IMR-90 (cell line): ENCODE data around the gene TGOLN2. TPM values are rescaled to one million over a fixed set of nuclear protein-coding genes. Genes with fewer than 3 reads are reported as not detected.
"Not testable (repeated sequence)": the region's sequence is repeated elsewhere in the genome, so short reads cannot be mapped to it uniquely, and the experiment has no call there.

ENCODE experiments used
- ATAC-seq: fragments of 200-7000 bp; cut with Tn5 transposase; 2 replicates; pipeline ENCODE4 v1.9.1; 2020; ENCODE audit warnings: low read depth, mild to moderate bottlenecking, moderate library complexity
- BruUV-seq: library from RNA; stranded (reverse); fragments of 400-500 nt; replicated peaks from 2 replicates; lab custom pipeline; 2021; lab: Mats Ljungman, UMichigan
- CTCF ChIA-PET: fragments of 300-600 bp; formaldehyde crosslinking; extraction: SDS; loops from one replicate; lab custom pipeline; 2021; ENCODE audit warnings: antibody characterized with exemption; lab: Yijun Ruan, JAX
- POLR2A ChIA-PET: fragments of 300-600 bp; sonication (Branson Sonifier 250); formaldehyde crosslinking; loops from one replicate; lab custom pipeline; 2022; ENCODE audit warnings: antibody characterized with exemption; ENCODE audit not compliant: unreplicated experiment; lab: Charles Lee
- DNase-seq: peaks from one replicate; pipeline ENCODE4 v3.0.0; 2013
- H2AFZ ChIP-seq: replicated peaks from 2 replicates; pipeline ENCODE3; 2013; ENCODE audit warnings: low read length, mild to moderate bottlenecking; ENCODE audit not compliant: poor library complexity
- H2AK5ac ChIP-seq: 2 replicates; pipeline ENCODE4 v1.6.1; 2013; ENCODE audit warnings: low read depth, low read length, inconsistent platforms
- H2AK9ac ChIP-seq: replicated peaks from 2 replicates; pipeline ENCODE3; 2013; ENCODE audit warnings: mild to moderate bottlenecking, low read depth, low read length, moderate library complexity; ENCODE audit not compliant: poor library complexity
- H2BK120ac ChIP-seq: 2 replicates; pipeline ENCODE4 v1.6.1; 2013; ENCODE audit warnings: low read depth, low read length, inconsistent platforms
- H2BK15ac ChIP-seq: 3 replicates; pipeline ENCODE4 v1.6.1; 2013; ENCODE audit warnings: low read depth, low read length, inconsistent platforms
- H2BK20ac ChIP-seq: 2 replicates; pipeline ENCODE4 v1.6.1; 2013; ENCODE audit warnings: low read depth, mild to moderate bottlenecking, inconsistent platforms, low read length, moderate library complexity
- H2BK5ac ChIP-seq: 2 replicates; pipeline ENCODE4 v1.6.1; 2013; ENCODE audit warnings: mild to moderate bottlenecking, low read depth, low read length, inconsistent platforms; ENCODE audit not compliant: poor library complexity, severe bottlenecking
- H3K14ac ChIP-seq: replicated peaks from 2 replicates; pipeline ENCODE4 v1.6.1; 2013; ENCODE audit warnings: low read depth, low read length, inconsistent platforms
- H3K18ac ChIP-seq: 2 replicates; pipeline ENCODE4 v1.6.1; 2013; ENCODE audit warnings: low read depth, low read length, control low read depth
- H3K23ac ChIP-seq: 2 replicates; pipeline ENCODE4 v1.6.1; 2013; ENCODE audit warnings: low read depth, low read length, inconsistent platforms
- H3K27ac ChIP-seq: 2 replicates; pipeline ENCODE4 v1.5.1; 2013; ENCODE audit warnings: mild to moderate bottlenecking, control low read depth, low read length; ENCODE audit not compliant: insufficient read depth
- H3K27me3 ChIP-seq: 2 replicates; pipeline ENCODE4 v1.6.1; 2013; ENCODE audit warnings: low read length; ENCODE audit not compliant: control insufficient read depth, insufficient read depth
- H3K36me3 ChIP-seq: 2 replicates; pipeline ENCODE4 v1.6.1; 2013; ENCODE audit warnings: low read length, mixed read lengths; ENCODE audit not compliant: control insufficient read depth, insufficient read depth
- H3K4ac ChIP-seq: 2 replicates; pipeline ENCODE4 v1.6.1; 2013; ENCODE audit warnings: low read depth, low read length, inconsistent platforms
- H3K4me1 ChIP-seq: 2 replicates; pipeline ENCODE4 v1.6.1; 2013; ENCODE audit warnings: low read length, mixed read lengths; ENCODE audit not compliant: control insufficient read depth, insufficient read depth
- H3K4me2 ChIP-seq: 2 replicates; pipeline ENCODE4 v1.6.1; 2013; ENCODE audit warnings: low read depth, mild to moderate bottlenecking, control low read depth, low read length, moderate library complexity
- H3K4me3 ChIP-seq: 2 replicates; pipeline ENCODE4 v1.5.1; 2013; ENCODE audit warnings: low read depth, mild to moderate bottlenecking, control low read depth, low read length, moderate library complexity; ENCODE audit not compliant: insufficient read depth
- H3K56ac ChIP-seq: 2 replicates; pipeline ENCODE4 v1.6.1; 2013; ENCODE audit warnings: low read length, inconsistent platforms; ENCODE audit not compliant: insufficient read depth; ENCODE audit errors: extremely low read depth
- H3K79me1 ChIP-seq, 2 experiments: 2 replicates each; pipeline ENCODE4 v1.6.1; 2013; ENCODE audit warnings: low read length in 2 of 2, inconsistent platforms in 1 of 2, low read depth in 1 of 2
- H3K9ac ChIP-seq: 2 replicates; pipeline ENCODE4 v1.6.1; 2013; ENCODE audit warnings: low read depth, low read length, control low read depth
- H3K9me1 ChIP-seq: 2 replicates; pipeline ENCODE4 v1.6.1; 2013; ENCODE audit warnings: low read length, inconsistent platforms; ENCODE audit not compliant: insufficient read depth
- H3K9me3 ChIP-seq: 2 replicates; pipeline ENCODE4 v1.6.1; 2013; ENCODE audit warnings: low read length; ENCODE audit not compliant: control insufficient read depth, insufficient read depth
- H4K20me1 ChIP-seq: 2 replicates; pipeline ENCODE4 v1.6.1; 2013; ENCODE audit warnings: low read length, inconsistent platforms; ENCODE audit not compliant: insufficient read depth
- H4K5ac ChIP-seq: 2 replicates; pipeline ENCODE4 v1.6.1; 2013; ENCODE audit warnings: mild to moderate bottlenecking, low read depth, low read length, control low read depth
- H4K8ac ChIP-seq, 2 experiments: 2 replicates each; pipeline ENCODE4 v1.6.1; 2013; ENCODE audit warnings: low read depth in 2 of 2, low read length in 2 of 2, control low read depth in 1 of 2, inconsistent platforms in 1 of 2
- H4K91ac ChIP-seq: 2 replicates; pipeline ENCODE4 v1.6.1; 2013; ENCODE audit warnings: low read depth, low read length, inconsistent platforms; ENCODE audit not compliant: insufficient read depth
- POLR2A ChIP-seq: IDR thresholded peaks from 2 replicates; pipeline ENCODE4 v1.6.1; 2012; ENCODE audit warnings: mild to moderate bottlenecking, low read depth, low read length
- WGBS, 2 experiments: methylation state at CpG; one replicate each; pipeline versions ENCODE4 v1.1.5 to v1.1.7; 2013; ENCODE audit warnings: missing lambda C conversion rate in 2 of 2; ENCODE audit not compliant: insufficient read length in 1 of 2; ENCODE audit errors: extremely low coverage in 2 of 2; 5-methylcytosine and 5-hydroxymethylcytosine counted together
- dilution Hi-C: fragments of 300-500 bp; cut with HindIII; formaldehyde crosslinking; loops from one replicate; pipeline ENCODE4 v1.14.3; 2018; ENCODE audit warnings: low sequenced_read_pairs; ENCODE audit not compliant: unreplicated experiment
- in situ Hi-C: fragments of 300-500 bp; cut with MboI; formaldehyde crosslinking; loops from 3 replicates; pipeline ENCODE4 v1.14.3; 2019; ENCODE audit warnings: low sequenced_read_pairs, inconsistent platforms, mixed read lengths
- intact Hi-C: fragments of 100-400 bp; cut with micrococcal nuclease; formaldehyde crosslinking; loops from 2 replicates; pipeline ENCODE4 v1.10.0; 2022
- polyA plus RNA-seq, 3 experiments: library from polyadenylated mRNA; depleted of rRNA; stranded (reverse); fragments of >200 nt; gene quantifications; 2 replicates each; pipeline ENCODE4 v1.2.3, GENCODE V29; 2012; ENCODE audit warnings: low replicate concordance in 1 of 3
- total RNA-seq: library from RNA; depleted of rRNA; stranded (reverse); fragments of >200 nt; gene quantifications from 2 replicates; pipeline ENCODE4 v1.2.3, GENCODE V29; 2012

TGOLN2 gene
- total and polyA plus RNA-seq, 2 of the 4 experiments (the other 2 are of a cell fraction): 57.7 to 92.3 TPM

DNA sequence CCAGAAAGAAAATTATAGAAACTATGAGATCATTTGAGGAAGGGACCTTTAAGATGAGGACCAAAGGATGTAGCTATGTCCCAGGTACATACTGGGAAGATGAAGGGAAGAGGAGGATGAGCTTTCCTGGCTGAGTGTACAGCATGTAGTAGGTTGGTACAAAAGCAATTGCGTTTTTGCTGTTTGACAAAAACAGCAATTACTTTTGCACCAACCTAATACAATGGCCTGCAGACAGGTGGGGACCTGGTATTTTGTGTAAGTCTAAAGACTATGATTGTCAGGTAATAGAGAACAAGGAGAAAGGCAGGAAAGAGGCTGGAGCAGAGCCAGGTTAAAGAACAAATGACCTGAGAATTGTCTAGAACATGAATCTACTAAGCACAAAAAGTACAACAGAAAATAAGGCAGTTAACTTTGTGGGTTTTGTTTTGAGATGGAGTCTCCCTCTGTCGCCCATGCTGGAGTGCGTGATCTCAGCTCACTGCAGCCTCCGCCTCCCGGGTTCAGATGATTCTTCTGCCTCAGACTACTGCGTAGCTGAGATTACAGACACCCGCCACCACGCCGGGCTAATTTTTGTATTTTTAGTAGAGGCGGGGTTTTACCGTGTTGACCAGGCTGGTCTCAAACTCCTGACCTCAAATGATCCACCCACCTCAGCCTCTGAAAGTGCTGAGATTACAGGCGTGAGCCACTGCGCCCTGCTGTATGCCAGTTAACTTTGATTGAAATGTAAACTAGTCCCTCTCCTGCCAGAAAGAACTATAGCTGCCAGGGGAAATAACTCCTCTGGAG lies 3.2 kb upstream of the TGOLN2 start (continued):
- no peak for TF ChIP-seq POLR2A

DNA sequence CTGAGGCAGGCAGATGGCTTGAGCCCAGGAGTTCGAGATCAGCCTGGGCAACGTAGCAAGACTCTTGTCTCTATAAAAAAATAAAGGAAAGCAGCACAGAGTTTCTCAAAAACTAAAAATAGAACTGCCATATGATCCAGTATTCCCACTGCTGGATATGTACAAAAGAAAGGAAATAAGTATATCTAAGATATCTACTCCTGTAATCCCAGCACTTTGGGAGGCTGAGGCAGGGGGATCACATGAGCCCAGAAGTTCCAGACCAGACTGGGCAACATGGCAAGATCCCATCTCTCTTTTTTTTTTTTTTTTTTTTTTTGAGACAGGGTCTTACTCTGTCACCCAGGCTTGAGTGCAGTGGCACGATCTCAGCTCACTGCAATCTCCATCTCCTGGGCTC lies 1.9 kb upstream of the TGOLN2 start:
- H3K9ac ChIP-seq, H3K4me1 ChIP-seq, H2AK5ac ChIP-seq, ATAC-seq, H4K8ac ChIP-seq, H3K4ac ChIP-seq, H3K4me3 ChIP-seq, H4K91ac ChIP-seq, H3K27ac ChIP-seq, H4K5ac ChIP-seq, H3K4me2 ChIP-seq, BruUV-seq, H2BK20ac ChIP-seq, H3K18ac ChIP-seq, DNase-seq, H2BK15ac ChIP-seq, H3K9me1 ChIP-seq, dilution Hi-C loops, H3K27me3 ChIP-seq, H2AK9ac ChIP-seq, H2BK5ac ChIP-seq, H3K23ac ChIP-seq, CTCF ChIA-PET, H3K9me3 ChIP-seq, H3K56ac ChIP-seq, H2BK120ac ChIP-seq, H2AFZ ChIP-seq, H3K14ac ChIP-seq, POLR2A ChIA-PET, in situ Hi-C loops: not testable (repeated sequence)
- intact Hi-C loops: loop anchor here (5.0 kb wide), 1 partner anchor 223 kb away; no protein-coding TSS in a partner anchor
- H4K20me1 ChIP-seq: peaks cover 26% of the 10 kb centered on the region
- H3K36me3 ChIP-seq: peaks cover 17% of the 10 kb centered on the region
- H3K79me1 ChIP-seq: peaks cover 1 to 37% of the 10 kb centered on the region in 2 experiments
- WGBS, 2 experiments: no CpG with 5 or more reads among the region's 3 CpGs
